PC-9 (cell line): ENCODE data around the gene CDKN1C.

Experiments used
- CTCF ChIP-seq: fragments of 200-600 bp; sonication (generic); conservative IDR thresholded peaks from 2 replicates; pipeline ENCODE4 v1.6.1; 2017; ENCODE audit warnings: mixed run types, antibody characterized with exemption, mild to moderate bottlenecking, moderate library complexity
- EZH2 ChIP-seq: fragments of 200-600 bp; sonication (generic); IDR thresholded peaks from 2 replicates; pipeline ENCODE4 v1.8.0; 2017; ENCODE audit warnings: antibody characterized with exemption, low read depth

- TF ChIP-seq CTCF (no peak), EZH2 (no peak)
Measured at GRCh38 chr11:2867722-2868505, 17.7 kb downstream of the CDKN1C start.
